Right lobe of liver (tissue), 6 donors: ENCODE results near the gene GPAT3. TPM values are rescaled to one million over a fixed set of nuclear protein-coding genes. Genes with fewer than 3 reads are reported as not detected.

Experiments
- ATAC-seq, 4 donors: fragments of 200-7000 bp; cut with Tn5 transposase; one replicate each; pipeline ENCODE4 v1.9.1; 2020; ENCODE audit warnings: mild to moderate bottlenecking in 4 of 4, moderate library complexity in 4 of 4
- DNase-seq, 3 donors: peaks; one replicate each; pipeline ENCODE4 v3.0.0-alpha.2; 2020
- H3K27ac ChIP-seq, 3 donors: fragments of 200-600 bp; one replicate each; pipeline ENCODE4 v1.8.0; 2022
- H3K27me3 ChIP-seq, 2 donors: fragments of 200-600 bp; one replicate each; pipeline ENCODE4 v1.8.0; 2022
- H3K36me3 ChIP-seq, 4 donors: fragments of 200-600 bp; sonication (generic) in 1 of 4; one replicate each; pipeline versions ENCODE4 v1.5.1 to v1.8.0; 2017 to 2022; ENCODE audit warnings: control low read depth in 1 of 4
- H3K4me1 ChIP-seq, 4 donors: fragments of 200-600 bp; sonication (generic) in 1 of 4; one replicate each; pipeline versions ENCODE4 v1.5.1 to v1.8.0; 2017 to 2022; ENCODE audit warnings: control low read depth in 1 of 4
- H3K4me3 ChIP-seq, 3 donors: fragments of 200-600 bp; one replicate each; pipeline ENCODE4 v1.8.0; 2022
- H3K9me3 ChIP-seq, 4 donors: fragments of 200-600 bp; sonication (generic) in 1 of 4; one replicate each; pipeline versions ENCODE4 v1.5.1 to v1.8.0; 2017 to 2022; ENCODE audit warnings: control low read depth in 1 of 4
- POLR2A ChIP-seq: fragments of 450-650 bp; IDR thresholded peaks from one replicate; pipeline ENCODE4 v1.6.1; 2017; ENCODE audit warnings: antibody characterized with exemption, mild to moderate bottlenecking
- WGBS: methylation state at CpG from one replicate; pipeline ENCODE4 v1.1.6; 2018; ENCODE audit warnings: low coverage, low lambda C conversion rate; ENCODE audit not compliant: insufficient coverage; ENCODE audit errors: missing lambda C conversion rate; 5-methylcytosine and 5-hydroxymethylcytosine counted together
- intact Hi-C, 2 donors: fragments of 100-400 bp; cut with DNase I; formaldehyde crosslinking; loops; one replicate each; pipeline versions ENCODE4 v1.11.2 to v1.14.1; 2022
- total RNA-seq, 6 experiments: library from RNA; depleted of rRNA in 2 of 6; stranded (reverse); fragments of >200 nt in 2 of 6; fragmentation: NEBNext Ultra II Directional in 3 of 6; extraction: Animal tissue kit (Norgen Biotek cat#: 25700) in 3 of 6; gene quantifications; one replicate each; pipeline versions ENCODE4 v1.1.0 to v1.2.4, GENCODE V29; 2016 to 2023
- TF ChIP-seq, protein P1 (sequence below), 4 donors: fragments of 200-600 bp in 3 of 4; fragments of 450-650 bp in 1 of 4; IDR thresholded peaks; one replicate each; pipeline versions ENCODE4 v1.5.1 to v1.8.0; 2016 to 2022; ENCODE audit warnings: antibody characterized with exemption in 4 of 4, mild to moderate bottlenecking in 2 of 4
- donor health status: DM: no; HTN: yes; CAD: no.
- donor health status: DM: no; HTN: no; CAD: no.
- donor health status: DM: no; HTN: no; CAD: no.
- donor health status: DM: no; HTN: yes; CAD: no.
- donor health status: DM: no; HTN: yes; CAD: no.

GPAT3 gene
- total RNA-seq, 6 experiments from 2014 or later: 5.1 to 9.0 (median 5.7) TPM

DNA sequence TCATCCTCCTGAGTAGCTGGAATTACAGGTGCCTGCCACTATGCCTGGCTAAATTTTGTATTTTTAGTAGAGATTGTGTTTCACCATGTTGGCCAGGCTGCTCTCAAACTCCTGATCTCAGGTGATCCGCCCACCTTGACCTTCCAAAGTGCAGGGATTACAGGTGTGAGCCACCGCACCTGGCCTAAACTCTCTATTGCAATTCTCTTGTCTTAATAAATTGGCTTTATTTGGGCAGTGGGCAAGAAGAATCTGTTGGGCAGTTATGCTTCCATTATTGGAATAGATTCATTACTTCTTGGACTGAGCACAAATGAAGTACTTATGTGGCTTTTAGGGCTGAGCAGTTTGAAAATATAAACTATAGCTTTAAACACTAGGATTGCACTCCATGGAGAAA, 8.2 kb upstream of the GPAT3 start:
- intact Hi-C loops: no loop called here

GRCh38 chr4:83536362-83537272, 709 bp downstream of the GPAT3 start:
- Histone ChIP-seq H3K4me1 (peaks cover 0 to 20% (median 2%) of the 10 kb centered on the region in 4 donors), H3K9me3 (no peaks in the 10 kb centered on the region), H3K4me3 (peak overlapping the region; percentile 70 to 74 (median 70)), H3K27ac (peak overlapping the region; percentile 64 to 92 (median 83)), H3K36me3 (no peaks in the 10 kb centered on the region), H3K27me3 (no peaks in the 10 kb centered on the region)
- intact Hi-C loops: no loop called here
- WGBS: 19% methylated on average over 22 of the region's 46 CpGs
- TF ChIP-seq POLR2A: peak; percentile 18
- TF ChIP-seq, protein P1, sequence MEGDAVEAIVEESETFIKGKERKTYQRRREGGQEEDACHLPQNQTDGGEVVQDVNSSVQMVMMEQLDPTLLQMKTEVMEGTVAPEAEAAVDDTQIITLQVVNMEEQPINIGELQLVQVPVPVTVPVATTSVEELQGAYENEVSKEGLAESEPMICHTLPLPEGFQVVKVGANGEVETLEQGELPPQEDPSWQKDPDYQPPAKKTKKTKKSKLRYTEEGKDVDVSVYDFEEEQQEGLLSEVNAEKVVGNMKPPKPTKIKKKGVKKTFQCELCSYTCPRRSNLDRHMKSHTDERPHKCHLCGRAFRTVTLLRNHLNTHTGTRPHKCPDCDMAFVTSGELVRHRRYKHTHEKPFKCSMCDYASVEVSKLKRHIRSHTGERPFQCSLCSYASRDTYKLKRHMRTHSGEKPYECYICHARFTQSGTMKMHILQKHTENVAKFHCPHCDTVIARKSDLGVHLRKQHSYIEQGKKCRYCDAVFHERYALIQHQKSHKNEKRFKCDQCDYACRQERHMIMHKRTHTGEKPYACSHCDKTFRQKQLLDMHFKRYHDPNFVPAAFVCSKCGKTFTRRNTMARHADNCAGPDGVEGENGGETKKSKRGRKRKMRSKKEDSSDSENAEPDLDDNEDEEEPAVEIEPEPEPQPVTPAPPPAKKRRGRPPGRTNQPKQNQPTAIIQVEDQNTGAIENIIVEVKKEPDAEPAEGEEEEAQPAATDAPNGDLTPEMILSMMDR (IDR thresholded peaks at IDR 0.05): no peak
- ATAC-seq (peak; percentile 42 to 61 (median 51)), DNase-seq (peak in 1 of 3 donors; percentile 44)

More for the DNA sequence above, 8.2 kb upstream of the GPAT3 start:
- 83% methylated on average over 2 of the region's 2 CpGs for WGBS
- ATAC-seq (no peak), DNase-seq (no peak)
- Histone ChIP-seq H3K4me3 (no peak overlapping the region), H3K4me1 (no peaks in the 10 kb centered on the region), H3K9me3 (peaks cover 0 to 7% (median 0%) of the 10 kb centered on the region in 4 donors), H3K27me3 (no peaks in the 10 kb centered on the region), H3K27ac (no peak overlapping the region), H3K36me3 (no peaks in the 10 kb centered on the region)
- TF ChIP-seq, protein P1 (IDR thresholded peaks at IDR 0.05): no peak
- no peak for TF ChIP-seq POLR2A

DNA sequence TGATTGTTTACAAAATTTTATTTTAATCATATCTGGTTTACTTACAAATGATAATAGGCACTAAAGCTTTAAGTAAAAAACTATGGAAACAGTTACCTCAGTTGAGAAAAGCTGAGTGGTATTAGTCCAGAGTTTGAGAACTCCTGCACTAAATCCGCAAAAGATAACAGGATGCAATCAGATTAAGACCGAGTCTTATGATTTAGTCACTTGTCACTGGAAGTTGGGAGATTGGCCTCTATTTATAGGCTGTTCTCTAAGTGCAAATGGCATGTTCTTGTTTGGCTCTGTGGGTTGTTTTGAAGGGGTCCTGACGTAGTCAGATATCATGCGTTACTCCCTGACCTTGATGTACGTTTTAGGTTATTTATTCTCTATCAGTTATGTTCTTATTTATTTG, 6.3 kb downstream of the GPAT3 start:
- no peak for ATAC-seq
- no peak overlapping the region for H3K4me3 ChIP-seq
- H3K4me1 ChIP-seq: peaks cover 0 to 33% (median 5%) of the 10 kb centered on the region in 4 donors
- no peaks in the 10 kb centered on the region for H3K36me3 ChIP-seq
- no peak for DNase-seq
- no peaks in the 10 kb centered on the region for H3K9me3 ChIP-seq
- intact Hi-C loops: no loop called here
- 90% methylated on average over 5 of the region's 5 CpGs for WGBS
- no peaks in the 10 kb centered on the region for H3K27me3 ChIP-seq
- TF ChIP-seq POLR2A: no peak
- TF ChIP-seq, protein P1 (IDR thresholded peaks at IDR 0.05): no peak
- no peak overlapping the region for H3K27ac ChIP-seq

DNA sequence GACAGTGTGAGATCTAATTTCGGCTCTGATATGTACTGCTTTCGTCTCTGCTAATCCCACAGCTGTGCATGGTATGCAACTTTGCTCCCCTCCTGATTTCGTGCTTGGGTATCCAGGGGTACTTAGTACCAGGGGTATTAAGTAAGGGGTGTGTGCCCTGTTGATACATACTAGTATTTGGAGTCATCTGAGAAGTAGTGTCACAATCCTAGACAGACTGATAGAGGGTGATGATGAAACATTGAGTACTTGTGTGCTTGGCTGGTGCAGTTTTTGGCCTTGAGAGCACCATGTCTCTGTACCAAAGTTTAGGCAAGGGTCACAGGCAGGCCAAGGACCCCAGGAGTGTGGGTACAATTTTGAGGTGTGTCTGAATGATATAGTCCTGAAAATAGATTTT, 10.9 kb downstream of the GPAT3 start:
- TF ChIP-seq POLR2A: no peak
- TF ChIP-seq, protein P1 (IDR thresholded peaks at IDR 0.05): no peak
- Histone ChIP-seq H3K27me3 (no peaks in the 10 kb centered on the region), H3K4me1 (peaks cover 0 to 29% (median 3%) of the 10 kb centered on the region in 4 donors), H3K27ac (peak overlapping the region in 1 of 3 donors; percentile 34), H3K4me3 (no peak overlapping the region), H3K36me3 (no peaks in the 10 kb centered on the region), H3K9me3 (no peaks in the 10 kb centered on the region)
- intact Hi-C loops: no loop called here
- peak in 1 of 3 donors; percentile 59 for DNase-seq
- ATAC-seq: peak; percentile 49 to 86 (median 72)
- WGBS: 80% methylated on average over 3 of the region's 3 CpGs
